Spleen (tissue), 3 donors: ENCODE measurements around the gene DSE.

Experiments used
- POLR2A ChIP-seq, 3 donors: fragments of 450-650 bp; IDR thresholded peaks; one replicate each; pipeline ENCODE4 v1.5.1; 2017; ENCODE audit warnings: antibody characterized with exemption in 3 of 3, mild to moderate bottlenecking in 1 of 3
- POLR2AphosphoS5 ChIP-seq, 3 donors: sonication (generic); formaldehyde crosslinking; IDR thresholded peaks; one replicate each; pipeline ENCODE4 v1.5.1; 2017; ENCODE audit warnings: antibody characterized with exemption in 3 of 3

- TF ChIP-seq POLR2AphosphoS5 (IDR thresholded peaks at IDR 0.05) (no peak), POLR2A (IDR thresholded peaks at IDR 0.05) (no peak)
These were observed 15.0 kb upstream of the DSE start for GRCh38 chr6:116355796-116356195.
